HPDE6-E6E7 (cell line): ENCODE measurements around the gene DDX20.
"Not testable (repeated sequence)": the region's sequence is repeated elsewhere in the genome, so short reads cannot be mapped to it uniquely, and the experiment has no call there.

Experiments
- DNase-seq: peaks from one replicate; pipeline ENCODE4 v3.0.0; 2011; ENCODE audit warnings: missing footprints; ENCODE audit errors: extremely low spot score

The DDX20 gene

DNA sequence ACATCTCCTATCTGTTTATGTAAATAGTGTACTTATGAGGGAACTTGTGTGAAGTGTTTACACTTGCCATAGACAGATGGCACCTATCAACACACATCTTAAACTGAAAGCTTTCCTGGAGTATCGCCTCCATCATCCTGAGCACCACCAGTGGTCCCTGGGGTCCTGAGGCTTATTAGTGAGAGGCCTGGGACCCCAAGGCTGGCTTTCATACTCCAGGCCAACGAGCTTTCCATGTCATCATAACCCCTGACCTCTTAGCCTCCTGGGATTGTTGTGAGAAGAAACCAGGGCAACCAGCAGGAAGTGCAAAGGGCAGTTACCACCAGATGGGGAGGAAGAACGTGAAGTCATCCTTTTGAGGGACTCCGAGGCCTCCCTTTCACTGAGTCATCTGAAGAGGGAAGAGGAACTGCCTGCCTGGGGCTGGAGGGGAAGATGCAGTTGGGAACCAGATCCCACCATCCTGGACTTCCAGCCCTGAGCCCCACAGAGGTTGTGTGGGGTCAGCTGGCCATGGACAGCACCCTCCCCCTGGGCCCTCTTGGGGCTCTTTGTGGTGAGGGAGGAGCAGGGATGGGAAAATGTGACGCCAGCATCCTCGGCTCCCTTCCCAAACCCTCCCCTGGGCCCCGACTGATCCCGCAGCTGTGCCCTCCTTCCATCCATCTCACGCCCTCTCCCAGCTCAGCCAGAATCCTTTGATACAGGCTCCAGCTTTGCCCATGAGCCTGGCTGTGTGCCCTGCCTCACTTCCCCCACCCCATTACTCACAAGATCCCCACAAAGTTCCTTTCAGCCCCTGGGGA is 22.3 kb upstream of the DDX20 start:
- peak; percentile 31 for DNase-seq

DNA sequence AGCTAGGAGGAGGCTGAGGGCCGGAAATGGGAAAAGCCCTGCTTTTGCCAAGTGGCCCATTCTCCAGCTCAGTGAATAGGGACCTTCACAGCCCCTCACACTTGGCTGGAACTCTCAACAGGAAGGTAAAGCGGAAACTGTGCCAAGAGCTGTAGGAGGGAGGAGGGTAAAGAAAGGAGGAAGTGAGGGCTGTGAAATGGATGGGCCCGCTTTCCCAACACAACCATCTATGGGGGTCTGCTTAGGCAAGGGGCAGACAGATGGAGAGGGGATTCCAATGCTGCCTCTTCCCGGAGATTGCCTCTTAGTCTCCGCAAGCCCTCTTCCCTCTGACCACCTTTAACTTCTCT is 21.7 kb upstream of the DDX20 start:
- no peak for DNase-seq

DNA sequence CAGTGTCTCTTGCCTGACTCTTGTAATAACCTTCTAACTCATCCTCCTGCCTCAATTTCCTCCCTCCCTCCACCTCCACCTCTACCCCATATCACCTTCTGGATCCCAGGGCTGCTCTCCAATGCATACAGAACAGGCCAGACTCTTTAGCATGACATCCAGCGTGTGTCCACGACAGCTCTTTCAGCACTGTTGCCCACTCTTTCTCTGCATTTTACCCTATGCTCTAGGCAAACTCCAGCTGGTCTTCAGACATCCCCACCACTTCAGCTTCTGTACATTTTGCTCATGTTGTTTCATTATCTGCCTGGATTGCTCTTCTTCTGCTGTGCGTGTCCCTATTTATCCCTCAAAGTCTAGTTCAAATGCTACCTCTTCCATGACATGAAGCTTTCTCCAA is 21.3 kb upstream of the DDX20 start:
- DNase-seq = no peak

DNA sequence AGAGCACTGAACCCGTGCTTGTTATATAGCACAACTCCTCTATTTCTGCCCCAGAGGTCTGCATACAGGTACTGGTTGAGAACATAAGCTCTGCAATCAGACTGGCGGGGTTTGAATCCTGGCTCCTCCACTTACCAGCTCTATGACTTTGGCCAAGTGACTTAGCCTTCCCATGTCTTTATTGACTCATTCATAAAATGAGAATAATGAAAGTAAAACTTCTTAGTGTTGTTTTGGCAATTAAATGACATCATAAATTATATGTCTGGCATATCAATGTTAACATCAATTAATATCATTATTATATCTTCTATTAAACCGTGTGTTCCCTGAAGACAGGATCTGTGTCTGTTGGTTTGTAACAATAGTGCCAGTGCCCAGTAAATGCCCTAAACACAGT is 20.8 kb upstream of the DDX20 start:
- DNase-seq = no peak

DNA sequence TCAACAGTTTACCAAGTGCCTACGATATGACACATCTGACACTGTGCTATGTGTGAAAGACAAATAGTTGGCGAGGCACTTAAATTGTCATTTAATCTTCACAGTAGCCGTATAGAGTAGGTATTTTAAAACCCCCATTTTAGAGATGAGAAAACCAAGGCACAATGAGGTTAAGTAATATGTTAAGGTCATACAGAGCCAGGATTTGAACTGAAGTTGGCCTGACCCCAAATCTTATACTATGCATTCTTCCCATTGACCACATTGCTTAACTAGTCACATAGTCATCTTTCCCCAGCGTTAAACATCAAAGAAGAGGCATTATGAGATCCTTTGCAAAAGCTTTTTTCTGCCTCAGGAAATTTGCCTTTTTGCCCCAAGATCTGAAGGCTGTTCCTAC is 20.4 kb upstream of the DDX20 start:
- DNase-seq = no peak

DNA sequence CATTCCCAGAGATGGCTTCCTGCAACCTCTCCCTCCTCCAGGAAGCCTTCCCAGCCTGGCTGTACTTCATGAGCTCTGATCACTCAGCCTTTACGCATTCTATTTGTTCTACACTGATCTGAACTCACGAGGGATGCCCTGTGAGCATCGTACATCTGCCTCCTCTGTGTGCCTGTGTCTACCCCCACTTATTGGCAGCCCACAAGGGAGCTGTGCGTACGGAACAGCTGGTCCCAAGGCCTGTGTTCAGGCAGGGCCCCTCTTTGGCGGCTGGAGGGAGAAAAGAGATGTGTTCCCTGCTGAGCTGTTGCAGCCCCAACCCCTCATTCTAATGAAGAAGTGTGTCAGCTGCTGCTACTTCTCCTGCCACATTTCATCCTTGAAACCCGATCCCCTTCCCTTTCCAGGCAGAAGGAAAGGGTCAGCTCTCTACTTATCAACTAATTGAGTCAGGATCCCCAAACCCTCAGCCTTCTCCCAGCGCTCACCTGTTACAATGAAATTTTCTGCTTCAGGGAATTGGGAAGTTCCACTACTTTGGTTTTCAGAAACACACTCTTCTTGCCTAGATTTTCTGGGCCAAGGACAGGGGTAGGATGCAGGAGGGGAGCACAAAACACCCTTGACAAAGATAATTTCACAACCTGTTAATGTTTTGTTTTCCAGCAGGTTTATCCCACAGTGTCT is 19.7 kb upstream of the DDX20 start:
- DNase-seq = no peak

DNA sequence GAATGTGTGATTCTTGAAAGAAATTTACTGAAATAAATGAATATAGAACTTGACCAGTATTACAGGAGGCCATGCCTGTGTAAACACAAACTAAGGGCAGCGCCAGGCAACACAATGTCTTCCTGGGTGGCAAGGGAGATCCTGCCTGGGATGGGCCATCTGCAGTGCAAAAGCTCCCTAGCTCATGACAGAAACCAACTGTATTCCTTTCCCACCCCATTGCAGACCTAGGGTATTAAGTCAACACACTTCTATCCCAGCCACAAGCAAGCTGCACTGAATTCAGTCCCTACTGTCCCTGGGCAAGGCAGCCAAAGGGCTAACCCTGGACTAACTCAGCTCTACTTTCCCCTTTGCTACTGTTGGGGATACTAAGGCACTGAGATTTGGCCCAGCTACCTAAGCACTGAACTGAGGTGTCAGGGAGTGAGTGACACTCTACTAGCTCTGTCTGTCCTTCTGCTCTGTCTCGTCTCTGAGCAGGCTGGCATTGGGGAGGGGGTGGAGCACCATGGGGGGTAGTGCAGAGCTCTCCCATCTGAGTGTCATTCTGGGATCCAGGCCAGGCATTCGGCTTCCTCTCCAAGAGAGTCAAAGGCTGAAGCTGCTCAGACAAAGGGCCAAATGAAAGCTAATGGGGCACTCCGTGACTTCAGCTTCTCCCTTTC is 19.0 kb upstream of the DDX20 start:
- no peak for DNase-seq

DNA sequence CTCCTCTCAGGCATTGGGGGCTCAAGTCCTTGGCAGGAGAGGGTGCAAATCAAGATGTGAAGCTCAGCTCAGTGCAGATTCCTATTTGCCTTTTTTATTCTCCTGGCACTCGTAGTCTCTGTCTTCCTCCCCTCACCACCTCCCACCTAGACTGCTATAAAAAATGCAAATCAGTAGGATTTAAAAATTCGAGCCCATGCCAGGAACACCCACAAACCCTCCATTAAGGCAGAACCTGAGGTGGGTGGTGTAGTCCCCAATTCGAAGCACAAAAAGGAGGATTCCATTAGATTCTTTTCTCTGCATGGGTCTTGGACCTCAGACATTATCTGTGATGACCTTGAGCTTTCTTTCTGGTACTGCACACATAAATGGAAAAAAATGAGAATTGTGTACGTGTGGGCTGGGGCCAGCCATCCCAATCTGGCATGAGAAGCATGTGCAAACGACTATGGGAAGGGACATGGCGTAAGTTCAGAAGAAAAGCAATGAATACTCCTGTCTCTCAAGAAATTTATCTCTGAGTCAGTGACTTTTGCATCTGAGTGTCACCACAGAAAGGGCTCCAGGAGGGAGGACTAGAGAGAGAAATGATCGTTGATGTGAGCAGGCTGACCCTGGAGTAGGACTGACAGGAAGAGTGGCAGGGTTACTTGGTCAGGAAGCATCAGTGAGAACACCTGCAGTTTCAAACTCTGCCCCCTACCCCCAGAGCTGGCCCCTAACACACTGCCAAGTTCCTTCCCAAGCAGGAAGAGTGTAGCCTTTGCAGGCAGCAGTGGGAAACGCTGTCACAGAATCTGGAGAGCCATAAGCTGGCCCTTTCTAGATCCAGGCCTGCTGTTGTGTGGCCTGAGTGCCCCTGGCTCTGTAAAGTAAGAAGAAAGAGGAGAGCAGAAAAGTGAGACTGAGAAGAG is 18.2 kb upstream of the DDX20 start:
- no peak for DNase-seq

DNA sequence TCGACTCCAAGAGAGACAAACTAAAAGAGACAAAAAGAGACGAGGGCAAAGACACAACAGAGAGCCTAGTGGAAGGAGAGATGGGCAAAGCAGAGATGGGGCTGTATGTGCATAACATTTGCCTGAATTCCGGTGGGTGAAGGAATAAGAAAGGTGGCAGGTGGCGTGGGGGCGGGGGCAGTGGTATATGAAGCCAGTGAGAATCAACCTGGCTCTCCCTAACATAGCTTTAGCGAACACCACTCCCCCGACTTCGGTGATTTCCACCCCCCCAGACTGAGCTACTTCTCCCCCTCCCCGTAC is 17.6 kb upstream of the DDX20 start:
- DNase-seq = no peak

DNA sequence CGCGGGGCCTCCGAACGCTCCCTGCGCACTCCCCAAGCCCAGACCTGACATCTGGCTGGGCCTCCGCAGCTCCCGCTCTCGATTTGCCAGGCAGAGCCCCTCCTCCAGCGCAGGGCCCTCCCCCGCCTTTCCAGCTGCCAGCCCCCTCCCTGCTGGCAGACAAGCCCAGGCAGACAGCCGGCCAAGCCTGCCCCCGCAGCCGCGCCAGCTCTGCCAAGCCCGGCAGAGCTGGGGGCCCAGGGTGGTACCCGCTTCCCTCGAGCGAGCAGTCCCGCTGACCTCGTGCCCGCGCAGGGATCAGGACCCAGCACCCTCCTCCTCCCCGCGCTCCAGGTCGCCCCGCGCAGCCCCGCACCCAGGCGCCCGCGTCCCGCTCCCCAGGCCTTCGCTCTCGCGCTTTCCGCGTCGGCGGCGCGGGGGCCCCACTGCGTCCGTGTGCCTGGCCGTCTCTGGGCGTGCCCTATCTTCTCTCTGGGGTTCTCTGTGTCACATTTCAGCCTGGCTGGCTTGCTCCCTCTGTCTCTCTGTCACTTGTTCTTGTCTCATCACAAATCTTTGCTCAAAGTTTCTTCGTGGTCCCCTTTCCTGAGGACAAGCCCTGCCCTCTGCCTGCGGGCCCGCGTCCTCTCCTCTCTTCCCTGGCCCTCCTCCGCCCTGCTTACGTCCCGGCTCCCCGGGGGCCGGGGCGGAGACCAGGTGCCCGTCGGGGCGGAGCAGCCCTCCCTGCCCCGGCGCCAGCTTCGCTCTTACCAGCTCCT is 17.1 kb upstream of the DDX20 start:
- peak; percentile 58 for DNase-seq

DNA sequence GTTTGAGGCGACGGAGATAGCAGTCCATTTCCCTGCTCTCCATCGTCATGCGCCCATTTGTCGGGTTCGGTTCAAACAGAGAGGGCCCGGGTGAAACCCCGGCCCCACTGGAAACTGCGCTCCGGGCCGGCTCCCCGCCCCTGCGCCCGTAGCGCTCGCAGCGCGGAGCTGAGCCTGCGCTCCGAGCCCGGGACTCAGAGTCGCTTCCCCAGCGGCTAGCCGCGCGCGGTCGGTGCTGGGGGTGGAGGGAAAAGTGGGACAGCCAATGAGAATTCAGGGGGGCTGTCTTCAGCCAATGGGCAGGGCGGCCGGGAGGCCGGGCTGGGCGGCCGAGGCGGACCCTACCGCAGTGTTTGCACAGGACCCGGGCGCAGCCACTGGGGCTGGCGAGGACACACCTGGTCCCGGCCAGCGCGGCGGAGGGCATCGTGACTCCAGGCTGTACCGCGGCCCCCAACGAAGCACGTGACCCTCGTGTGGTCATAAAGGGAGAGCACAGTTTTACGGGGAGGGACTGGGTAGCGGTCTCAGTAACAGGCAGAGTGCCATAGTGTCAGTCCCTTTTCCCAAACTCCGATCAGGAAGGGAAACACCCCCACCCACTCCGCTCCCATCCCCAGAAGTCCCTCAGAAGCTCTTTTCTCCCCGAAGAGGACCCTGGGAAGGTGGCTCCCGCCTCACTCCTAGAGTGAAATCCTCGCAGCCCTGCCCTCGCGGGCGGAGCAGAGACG is 16.3 kb upstream of the DDX20 start, which contains the start of gene INKA2:
Gene INKA2, minus strand, starts transcription at position 202 of the 731 bp plus-strand sequence. Its CDS starts 153 bp downstream, at position 49.
- DNase-seq = peak; percentile 86

DNA sequence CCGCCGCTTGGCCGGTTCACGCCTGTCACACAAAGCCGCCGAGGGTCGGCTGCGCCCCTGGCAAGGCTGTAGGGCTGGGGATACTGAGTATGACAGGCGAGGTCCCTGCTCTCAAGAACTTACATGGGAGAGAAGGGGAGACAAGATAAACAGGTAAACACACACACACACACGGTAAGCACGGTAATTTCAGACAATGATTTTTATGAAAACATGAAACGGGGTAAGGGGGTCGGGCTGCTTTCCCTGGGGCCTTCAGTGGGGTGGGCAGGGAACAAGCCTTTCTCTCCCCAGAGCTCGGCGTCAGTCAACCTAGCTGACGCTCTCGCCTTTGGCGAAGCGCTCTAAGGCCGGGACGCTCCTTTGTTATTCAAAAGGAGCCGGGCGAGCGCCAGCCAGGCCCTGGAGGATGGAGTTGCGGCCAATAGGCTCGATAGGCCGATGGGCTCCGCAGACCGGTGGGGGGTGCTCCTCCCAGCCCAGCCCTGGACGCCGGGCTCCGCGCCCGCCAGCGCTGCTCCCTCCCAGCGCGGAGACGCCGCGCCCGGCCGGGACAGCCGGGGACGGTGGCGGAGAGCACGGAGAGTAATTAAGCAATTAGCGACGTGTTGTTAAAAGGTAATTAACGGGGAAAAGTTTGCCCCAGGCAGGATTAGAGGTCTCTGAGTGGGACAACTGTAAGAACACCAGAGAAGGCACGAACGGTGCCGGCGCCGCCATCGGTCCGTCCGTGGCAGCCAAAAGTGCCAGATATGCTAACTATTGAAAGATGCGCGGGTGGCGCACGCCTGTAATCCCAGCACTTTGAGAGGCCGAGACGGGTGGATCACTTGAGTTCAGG is 15.6 kb upstream of the DDX20 start:
- DNase-seq = peak; percentile 27

DNA sequence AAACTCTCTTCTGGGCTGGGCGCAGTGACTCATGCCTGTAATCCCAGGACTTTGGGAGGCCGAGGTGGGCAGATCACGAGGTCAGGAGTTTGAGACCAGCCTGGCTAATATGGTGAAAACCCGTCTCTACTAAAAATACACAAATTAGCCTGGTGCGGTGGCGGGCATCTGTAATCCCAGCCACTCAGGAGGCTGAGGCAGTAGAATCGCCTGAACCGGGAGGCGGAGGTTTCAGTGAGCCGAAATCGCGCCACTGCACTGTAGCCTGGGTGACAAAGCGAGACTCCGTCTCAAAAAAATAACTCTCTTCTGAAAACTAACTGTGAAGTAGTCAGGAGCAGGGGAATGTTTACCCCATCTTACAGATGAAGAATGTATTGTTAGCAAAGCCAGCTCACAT is 13.4 kb upstream of the DDX20 start:
- DNase-seq = not testable (repeated sequence)

DNA sequence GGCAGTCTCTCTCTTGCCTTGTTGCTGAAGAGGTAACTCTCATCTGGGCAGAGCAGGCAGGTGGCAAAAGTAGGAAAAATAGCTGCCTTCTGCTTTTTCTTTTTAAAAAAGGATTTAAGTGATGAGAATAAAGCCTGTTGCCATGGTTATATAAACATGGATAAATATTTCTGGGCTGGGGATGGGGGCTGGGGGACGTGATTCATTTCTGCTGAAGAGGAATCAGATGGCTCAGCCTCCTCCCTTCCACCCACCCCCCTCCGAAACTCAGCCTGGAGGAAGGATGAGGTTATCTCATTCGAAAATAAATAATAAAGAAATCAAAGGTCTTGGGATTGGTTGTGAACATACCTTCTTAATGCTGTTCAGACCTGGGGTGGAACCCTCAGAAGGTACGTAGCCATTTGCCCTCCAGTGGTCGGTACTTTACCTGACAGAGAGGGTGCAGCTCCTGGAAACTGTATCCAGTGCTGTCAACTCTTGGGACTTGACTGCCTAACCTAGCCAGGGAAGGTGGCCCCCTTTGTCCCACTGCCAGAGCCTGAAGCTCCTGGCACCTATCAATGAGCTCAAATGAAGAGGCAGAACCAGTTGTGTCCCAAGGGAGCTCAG is 12.7 kb upstream of the DDX20 start:
- DNase-seq = no peak

DNA sequence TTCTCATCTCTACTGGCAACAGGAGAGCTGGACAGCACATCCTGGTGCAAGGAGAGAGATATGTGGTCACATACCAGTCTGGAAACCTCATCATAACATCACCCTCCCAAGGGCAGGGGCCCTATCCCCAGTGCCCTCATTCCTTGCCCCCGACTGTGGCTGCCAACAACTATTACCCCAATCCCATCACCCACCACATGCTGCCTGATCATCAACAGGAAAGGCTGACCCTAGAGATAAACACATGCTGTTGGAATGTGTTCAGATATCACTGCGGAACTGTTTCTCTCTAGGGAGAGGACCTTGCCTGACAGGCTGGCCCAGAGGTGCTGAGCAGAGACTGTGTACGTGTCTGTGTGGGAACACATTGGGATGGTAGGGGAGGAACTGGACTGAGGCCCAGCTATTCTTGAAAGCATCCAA is 12.0 kb upstream of the DDX20 start:
- no peak for DNase-seq

DNA sequence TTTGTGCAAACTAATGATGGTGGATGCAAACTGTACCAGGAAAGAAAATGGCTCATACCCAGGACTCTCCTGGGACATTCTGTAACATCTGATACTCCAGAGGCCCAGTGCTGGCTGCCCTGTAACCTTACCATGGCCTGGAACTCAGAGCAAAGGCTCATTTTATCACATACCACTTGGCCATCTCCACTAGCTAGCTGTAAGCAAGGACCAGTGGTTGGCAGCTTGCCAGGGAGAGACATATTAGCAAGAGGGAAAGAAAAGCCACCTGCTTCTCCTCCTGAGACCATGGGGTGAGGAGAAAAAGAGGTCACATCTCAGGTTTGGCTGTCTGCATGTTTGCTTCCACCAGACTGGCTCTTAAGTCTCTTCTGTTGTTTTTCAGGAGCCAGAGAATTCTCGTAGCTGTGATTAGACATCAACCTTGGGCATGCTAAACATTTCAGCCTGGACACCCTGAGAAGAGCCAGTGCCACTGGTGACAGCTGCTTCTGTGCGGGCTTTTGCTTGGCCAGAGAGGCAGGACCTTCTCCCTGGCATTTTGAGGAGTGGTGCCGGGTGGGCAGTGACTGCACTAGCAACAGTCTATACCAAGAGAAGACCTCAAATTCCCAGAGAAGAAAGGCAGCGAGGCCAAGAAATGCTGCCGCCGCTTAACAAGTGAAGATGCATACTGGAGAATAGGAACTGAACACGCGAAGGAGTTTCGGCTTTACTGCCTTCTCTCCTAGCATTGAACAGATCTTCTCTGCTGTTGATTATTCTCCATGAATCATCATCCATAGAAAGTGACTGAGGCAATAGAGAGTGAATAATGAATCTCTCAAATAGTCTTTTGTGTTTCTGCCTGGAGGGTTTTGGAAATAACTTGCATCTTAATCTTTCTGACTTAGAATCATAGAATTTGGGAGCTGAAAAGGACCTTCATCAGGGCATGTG is 9.8 kb upstream of the DDX20 start:
- DNase-seq = no peak

DNA sequence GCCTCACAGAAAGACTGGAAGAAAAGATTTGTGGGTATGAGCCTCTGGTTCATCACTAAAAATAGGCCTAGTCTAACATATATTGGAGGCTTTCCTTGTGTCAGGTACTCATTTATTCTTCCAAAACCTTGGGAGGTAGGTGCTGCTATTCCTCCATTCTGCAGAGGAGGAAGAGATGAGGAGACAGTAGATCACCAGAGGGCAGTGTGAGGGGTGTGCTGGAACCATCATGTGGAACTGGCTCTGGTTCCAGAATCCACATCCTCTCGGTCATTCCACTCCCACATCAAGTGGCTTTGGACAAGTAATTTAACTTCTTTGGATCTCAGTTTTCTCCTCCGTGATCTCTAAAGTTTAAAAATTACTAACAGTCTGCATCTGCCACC is 9.1 kb upstream of the DDX20 start:
- DNase-seq = no peak

DNA sequence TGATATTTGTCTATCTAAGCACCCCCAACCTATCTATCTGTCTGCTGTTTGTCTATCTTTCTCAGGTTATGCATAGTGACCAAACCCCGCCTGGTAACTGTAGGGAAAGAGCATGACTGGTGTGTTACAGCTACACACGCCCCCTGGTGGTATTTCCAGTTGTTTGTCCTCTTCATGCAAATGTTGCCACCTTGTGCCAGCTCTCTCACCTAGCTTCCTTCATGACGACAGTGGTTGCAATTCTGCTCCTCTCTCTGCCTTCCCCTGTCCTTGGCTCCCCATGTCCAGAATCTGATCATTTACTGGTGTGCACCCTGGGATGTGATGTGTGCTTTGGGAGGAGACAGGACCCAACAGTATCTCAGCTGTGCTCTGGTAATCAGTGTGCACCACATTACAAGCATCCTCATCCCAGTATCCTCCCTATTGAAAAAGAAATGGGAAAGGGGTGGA is 8.4 kb upstream of the DDX20 start:
- DNase-seq = peak; percentile 43
